A204.1 (cell line): Measurements from ENCODE around the gene MAFG.

Experiments
- FAIRE-seq: peaks from 2 replicates; lab custom pipeline; 2012; peaks lifted over from hg19 to GRCh38; lab: Jason Lieb, UNC

Gene MAFG

DNA sequence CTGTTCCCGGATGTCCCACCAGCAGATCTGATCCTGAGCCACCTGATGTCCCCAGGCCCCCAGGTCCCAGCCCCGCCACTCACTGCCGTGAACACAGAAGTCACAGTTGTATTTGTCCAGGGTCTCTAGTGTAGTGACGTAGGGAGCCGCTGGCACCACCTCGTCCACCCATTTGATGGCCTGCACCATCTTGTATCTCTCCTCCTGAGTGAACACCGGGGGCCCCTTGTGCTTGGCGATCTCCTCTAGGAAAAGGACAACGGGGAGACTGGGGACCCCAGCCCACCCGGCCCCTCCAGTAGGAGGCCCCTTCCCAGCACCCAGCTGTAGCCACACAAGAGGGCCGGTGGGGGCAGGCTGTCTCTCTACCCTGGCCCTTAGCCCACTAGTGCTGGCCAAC, 18.7 kb downstream of the MAFG start:
- FAIRE-seq = no peak

DNA sequence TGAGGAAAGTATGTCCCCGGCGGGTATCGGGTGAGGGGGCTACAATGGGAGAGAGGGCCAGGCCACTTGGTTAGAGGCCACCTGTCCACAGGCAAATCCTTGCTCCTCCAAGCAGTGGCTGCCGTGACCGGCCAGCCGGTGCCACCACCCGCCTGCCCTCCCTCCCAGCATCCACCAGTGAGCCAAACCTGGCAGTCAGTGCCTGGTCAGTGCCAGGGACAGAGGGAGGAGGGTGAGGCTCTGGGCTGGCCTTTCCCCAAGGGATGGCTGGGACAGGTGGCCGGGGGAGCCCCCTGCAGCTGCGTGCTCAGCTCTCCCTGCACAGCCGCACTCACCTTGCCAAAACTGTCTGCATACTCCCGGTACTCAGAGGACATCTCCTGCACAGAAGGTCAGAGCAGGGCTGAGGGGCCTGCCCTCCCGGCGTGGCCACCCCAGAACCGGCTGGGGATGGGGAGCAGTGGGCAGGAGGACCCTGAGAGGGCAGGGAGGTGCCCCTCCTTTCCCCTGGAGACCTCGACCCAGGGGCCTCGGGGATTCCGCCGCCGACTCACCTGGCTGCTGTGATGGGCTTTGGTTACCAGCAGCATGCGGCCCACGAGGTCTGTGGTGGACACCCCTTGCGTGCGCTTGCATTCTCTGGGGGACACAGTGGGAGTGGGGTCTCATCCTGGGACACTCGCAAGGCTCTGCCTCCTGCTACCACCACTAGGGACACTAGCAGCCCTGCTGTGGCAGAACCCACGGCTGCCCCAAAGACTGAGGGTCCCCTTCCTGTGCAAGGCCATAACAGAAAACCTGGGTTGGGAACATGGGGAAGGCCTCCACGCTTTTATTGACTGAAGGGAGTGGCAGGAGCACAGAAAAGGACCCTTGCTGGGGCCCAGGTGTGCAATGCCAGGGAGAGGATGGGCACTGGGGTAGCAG, 20.1 kb downstream of the MAFG start:
- FAIRE-seq = no peak

DNA sequence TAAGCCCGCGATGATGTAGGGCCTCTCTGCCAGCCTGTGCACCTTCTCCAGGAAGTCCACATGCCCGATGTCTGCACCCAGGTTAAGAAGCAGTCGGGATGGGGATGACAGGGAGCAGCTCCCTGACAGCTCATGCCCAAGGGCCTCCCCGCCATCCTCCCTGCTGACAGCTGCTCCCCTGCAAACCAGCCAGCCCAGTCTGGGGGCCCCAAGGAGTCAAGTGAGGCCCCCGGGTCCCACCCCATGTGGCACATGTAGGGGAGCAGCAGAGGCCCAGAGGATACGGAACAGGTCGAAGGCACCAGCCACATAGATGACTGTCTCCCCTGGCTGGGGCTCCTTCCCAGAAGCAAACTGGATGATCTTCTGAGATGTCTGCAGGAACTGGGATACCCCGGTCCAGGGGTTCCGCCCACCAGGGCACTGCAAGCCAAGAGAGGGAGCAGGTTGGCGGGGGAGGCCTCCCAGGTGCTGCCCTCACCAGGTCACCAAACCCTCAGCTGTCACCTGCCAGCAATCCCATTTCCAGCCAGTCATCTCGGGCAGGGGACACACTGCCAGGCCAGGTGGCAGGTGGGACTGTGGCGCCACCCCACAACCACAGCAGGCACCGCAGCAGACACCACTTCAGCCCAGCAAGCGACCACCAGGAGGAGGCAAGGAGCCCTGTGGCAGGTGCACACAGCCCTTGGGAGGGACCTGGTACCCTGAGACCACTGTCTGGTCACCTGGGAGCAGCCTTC, 20.9 kb downstream of the MAFG start:
- no peak for FAIRE-seq

DNA sequence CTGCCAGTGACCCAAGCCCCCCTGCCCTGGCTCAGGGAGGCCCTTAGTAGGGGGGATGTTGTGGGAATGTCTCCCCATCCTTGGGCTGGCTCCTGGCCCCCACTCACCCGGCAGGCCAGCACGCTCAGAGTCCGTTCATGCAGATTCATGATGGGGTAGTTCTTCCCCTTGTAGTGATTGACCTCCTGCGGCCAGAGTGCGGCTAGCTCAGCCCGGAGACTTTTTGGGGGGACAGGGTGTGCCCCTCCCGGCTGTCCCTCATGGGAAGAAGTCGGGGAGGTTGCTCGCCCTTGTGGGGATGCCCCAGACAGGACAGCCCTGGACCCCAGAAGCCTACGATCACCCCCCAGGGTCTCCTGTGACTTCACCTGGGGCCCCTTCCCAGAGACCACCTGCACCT, 21.5 kb downstream of the MAFG start:
- no peak for FAIRE-seq

DNA sequence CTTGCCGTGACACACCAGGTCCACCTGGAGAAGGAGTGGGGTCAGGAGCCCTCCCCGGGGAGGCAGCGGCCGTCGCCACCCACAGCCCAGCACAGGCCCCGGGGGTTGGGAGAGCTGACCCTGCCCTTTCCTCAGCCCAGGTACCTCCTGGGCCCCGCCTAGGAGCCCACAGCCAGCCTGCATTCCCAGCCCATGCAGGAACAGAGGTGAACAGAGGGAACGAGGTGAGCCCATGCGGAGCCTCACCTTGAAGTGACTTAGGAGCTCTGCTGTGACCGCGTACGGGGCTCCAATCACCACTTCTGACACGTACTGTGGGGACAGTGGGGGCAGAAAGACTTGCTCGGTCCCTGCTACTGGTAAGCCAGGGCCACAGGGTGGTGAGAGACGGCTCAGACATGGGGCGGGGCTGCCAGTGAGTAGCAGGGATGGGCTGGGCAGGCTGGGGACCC, 22.1 kb downstream of the MAFG start:
- no peak for FAIRE-seq

DNA sequence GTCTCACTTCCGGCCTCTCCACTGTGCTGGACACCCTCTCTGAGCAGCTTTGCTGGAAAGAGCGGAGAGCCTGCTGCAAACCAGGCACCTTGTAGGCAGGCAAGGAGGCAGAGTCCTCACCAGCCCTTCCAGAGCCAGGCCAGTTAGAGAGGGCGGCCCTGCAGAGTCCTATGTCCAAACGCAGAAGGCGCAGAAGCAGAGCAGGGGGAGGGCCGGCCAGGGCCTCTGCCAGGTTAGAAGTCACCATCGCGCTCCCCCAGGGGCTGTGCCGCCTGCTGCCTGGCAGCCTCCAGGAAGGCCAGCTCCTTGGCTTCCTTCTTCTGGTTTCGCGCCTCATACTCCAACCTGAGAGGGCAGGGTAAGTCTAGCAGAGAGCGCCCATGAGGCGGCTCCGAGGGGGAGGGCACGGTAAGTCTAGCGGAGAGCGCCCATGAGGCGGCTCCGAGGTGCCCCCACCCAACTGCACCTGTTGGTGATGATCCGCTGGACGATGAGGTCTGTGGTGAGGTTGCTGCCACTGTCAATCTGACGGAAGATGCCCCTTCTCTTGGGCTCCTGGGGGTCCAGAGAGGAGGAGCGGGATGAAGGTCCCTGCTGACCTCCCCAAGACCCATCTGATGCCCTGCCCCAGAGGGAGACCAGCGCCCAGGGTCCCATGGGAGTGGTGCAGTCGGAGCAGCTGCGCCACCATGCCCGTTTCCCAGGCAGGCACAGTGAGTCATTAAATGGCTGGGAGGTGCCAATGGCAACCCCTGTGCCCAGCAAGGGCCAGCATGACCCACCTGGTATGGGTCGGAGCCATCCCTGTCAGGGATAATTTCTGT, 22.7 kb downstream of the MAFG start:
- no peak for FAIRE-seq

DNA sequence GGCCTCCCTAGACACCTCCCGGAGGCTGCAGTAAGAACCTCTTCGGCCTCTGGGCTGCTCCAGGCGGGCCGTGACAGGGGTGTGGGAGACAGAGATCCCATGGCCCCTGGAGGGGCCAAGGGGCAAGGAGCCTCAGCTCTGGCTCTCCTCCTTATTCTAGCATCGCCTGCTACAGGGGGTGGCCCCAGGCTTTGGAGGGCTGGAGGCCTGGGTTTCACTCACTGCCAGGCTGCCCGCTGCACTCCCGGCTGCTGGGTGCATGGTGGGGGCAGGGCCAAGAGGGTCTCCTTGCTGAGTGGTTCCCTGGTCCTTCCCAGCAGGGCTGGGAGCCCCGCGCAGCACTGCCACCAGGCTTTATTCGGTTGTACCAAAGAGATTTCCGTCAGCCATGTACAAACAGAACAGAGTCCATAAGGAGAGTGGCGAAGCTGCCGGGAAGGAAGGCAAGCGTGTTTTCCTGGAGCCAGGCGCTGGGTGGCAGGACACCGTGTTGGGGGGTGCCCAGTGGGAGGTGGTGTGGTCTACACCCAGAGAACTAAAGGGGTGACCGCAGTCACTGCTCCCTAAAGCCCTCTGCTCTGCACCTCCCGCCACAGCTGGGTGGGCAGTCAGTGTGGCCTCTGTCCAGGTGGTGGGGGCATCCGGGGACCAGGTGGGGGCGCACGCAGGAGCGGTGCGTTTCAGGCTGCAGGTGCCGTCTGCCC, 23.5 kb downstream of the MAFG start:
- no peak for FAIRE-seq

DNA sequence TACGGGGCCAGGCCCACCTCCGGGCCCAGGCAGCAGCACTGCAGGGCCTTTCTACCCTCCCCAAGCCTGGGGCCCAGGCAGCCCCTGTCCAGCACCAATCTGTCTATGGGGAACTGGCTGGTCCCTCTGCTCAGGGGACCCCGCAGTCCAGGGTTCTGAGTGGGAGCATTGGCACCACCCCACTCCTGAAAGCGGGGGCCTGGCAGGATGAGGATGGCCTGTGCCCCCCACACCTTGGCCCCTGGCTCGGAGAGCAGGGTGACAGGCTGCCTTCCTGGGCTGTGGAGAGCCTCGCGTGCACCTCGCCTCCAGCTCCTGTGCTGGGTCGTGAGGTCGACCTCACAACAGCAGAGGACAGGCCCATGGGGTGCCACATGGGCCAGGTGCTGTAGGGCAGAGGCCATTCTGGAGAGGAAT, 24.1 kb downstream of the MAFG start:
- no peak for FAIRE-seq

DNA sequence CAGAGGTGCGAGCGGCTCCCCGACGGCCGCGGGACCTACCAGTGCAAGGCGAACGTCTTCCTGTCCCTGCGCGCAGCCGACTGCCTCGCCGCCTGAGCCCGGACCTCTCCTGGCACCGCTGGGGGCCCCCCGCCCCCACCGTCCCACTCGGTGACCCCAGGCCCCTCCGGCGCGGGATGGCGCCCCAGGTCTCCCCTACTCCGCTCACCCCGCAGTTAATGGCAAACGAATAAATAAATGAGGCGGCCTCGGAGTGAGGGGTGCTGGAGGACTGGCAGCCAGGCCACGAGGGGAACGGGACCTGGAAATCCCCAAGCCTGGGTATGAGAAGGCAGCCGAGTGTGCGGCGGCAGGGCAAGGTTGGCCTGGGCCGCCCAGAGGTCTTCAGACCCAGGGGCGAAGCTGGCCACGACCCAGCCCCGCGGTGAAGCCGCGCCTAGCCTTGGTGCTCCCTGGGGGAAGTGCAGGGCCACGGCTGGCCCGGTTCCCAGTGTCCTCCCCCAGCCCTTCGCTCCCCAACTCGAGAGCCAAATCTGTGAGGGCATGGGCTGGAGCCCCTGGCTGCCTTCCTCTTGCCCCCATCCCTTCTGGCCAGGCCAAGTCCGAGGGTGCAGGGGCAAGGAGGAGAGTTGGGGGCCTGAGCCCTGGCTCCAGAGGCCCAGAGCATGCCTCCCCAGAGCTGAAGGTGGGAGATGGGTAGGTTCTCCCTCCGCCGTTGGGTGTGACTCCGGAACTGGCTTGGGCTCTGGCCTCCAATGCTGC, 24.7 kb downstream of the MAFG start:
- no peak for FAIRE-seq

DNA sequence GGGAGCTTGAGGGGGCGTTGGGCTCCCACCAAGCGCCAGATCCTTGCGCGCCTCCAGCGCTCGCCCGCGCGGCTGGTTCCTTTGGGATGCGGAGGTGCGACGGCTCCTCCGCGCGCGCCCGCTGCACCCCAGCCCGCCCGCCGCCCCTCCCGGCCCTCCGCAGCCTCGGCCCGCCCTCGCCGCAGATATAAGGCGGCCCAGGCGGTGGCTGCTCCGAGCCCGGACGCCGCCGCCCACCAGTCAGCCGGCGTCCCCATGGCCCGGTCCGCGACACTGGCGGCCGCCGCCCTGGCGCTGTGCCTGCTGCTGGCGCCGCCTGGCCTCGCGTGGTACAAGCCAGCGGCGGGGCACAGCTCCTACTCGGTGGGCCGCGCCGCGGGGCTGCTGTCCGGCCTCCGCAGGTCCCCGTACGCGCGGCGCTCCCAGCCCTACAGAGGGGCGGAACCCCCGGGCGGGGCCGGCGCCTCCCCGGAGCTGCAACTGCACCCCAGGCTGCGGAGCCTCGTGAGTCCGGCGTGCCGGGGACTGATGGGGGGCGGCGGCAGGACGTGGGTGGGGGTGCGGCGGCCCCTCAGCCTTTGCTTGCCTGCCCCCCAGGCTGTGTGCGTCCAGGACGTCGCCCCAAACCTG, 25.4 kb downstream of the MAFG start, which contains the start of gene NPB:
Gene NPB, plus strand, starts transcription at position 216 of the 630 bp plus-strand sequence. Its CDS starts 40 bp downstream, at position 256.
- no peak for FAIRE-seq

DNA sequence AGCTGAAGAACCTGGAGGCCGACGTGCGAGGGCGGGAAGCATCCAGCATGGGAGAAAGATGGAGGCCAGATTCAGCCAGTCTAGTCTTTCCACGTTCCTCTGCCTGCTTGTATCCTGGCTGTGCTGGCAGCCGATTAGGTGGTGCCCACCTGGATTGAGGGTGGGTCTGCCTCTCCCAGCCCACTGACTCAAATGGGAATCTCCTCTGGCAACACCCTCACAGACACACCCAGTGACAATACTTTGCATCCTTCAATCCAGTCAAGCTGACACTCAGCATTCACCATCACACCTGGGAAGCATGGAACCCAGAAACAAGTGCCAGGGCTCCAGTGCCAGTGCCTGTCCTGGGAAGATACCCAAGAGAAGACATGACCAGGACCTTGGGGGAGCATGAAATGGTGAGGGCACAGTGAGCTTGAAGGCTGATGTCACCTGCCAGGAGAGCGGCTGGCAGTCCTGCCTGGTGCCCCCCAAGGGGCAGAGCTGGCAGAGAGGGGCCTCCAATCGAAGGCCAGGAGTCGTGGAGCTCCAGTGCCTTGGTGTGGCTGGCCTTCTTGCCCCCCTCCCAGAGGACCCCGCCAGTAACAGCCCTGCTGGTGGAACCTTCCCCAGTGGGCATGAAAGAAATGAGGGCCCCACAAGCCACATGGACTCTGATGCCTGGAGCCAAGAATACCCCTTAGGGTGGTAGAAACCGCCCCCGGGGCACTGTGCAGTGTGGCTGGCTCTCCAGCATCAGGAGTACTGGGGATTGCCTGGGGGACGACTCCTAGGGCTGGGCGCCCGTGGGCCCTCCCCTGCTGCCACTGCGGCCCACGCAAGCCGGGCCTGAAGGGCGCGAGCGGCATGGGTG, 26.1 kb downstream of the MAFG start:
- FAIRE-seq = no peak

DNA sequence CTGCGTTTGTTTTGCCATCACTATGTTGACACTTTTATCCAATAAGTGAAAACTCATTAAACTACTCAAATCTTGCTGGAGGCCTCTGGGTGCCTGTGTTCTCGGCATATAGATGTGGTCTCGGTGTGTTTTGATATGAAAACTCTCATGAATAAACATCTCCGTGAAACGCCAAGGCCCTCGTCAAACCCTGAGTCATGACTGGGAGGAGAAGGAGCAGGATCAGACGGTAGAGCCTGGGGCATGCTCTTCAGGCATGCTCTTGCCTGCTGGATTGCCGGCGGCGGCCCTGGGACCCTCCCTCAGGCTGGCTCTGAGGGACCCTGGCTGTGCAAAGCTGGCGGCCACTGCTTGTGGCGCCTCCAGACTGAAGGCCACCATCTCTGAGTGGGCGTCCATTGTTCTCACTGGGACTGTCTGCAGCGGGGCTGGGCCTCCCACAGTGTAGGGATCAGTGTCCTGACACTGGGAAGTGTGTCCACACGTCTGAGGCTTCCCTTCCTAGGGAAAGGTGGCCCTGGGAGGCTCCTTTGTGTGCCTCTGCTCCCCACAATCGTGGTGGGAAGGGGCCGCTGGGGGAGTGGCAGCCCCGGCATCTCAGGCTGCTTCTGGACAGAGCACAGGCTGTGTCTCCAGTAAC, 27.2 kb downstream of the MAFG start:
- FAIRE-seq = no peak

DNA sequence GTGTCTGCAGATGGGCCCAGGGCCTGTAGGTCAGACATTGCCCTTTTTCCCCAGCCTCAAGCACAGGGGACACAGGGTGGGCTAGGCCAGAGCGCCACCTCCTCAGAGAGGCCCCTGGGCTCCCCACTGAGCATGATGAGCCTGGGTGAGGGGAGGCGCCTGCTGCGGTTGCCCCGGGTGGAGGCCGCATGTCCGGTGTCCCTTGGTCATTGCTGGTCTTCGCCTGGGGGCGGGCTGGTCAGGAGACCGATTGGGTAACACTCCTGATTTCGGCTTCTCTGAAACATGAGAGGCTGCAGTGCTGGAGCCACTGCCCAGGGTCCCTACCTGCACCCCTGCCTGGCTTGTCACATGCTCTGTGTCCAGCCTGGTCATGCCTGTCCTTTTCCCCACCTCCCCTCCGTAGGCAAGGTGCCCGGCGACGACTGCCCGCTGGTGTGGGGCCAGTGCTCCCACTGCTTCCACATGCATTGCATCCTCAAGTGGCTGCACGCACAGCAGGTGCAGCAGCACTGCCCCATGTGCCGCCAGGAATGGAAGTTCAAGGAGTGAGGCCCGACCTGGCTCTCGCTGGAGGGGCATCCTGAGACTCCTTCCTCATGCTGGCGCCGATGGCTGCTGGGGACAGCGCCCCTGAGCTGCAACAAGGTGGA, 27.9 kb downstream of the MAFG start:
- no peak for FAIRE-seq

DNA sequence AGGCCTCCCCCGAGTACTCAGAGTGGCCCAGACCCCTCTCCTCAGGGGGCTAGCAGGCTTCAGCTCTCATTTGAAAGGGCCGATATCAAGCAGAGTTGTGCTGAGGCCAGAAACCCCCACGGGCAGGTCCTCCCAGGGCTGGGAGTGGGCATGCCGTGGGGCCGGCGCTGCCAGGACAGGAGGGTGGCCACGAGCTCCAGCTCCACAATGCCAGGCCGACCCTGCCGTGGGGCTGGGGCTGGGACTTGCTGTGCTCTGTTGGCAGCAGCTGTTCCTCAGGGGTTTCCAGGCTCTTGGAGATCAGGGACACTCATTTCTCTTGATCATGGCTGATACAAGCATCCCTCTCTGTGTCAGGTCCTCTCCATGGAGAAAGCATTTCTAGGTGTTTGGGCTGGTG, 28.6 kb downstream of the MAFG start:
- no peak for FAIRE-seq

DNA sequence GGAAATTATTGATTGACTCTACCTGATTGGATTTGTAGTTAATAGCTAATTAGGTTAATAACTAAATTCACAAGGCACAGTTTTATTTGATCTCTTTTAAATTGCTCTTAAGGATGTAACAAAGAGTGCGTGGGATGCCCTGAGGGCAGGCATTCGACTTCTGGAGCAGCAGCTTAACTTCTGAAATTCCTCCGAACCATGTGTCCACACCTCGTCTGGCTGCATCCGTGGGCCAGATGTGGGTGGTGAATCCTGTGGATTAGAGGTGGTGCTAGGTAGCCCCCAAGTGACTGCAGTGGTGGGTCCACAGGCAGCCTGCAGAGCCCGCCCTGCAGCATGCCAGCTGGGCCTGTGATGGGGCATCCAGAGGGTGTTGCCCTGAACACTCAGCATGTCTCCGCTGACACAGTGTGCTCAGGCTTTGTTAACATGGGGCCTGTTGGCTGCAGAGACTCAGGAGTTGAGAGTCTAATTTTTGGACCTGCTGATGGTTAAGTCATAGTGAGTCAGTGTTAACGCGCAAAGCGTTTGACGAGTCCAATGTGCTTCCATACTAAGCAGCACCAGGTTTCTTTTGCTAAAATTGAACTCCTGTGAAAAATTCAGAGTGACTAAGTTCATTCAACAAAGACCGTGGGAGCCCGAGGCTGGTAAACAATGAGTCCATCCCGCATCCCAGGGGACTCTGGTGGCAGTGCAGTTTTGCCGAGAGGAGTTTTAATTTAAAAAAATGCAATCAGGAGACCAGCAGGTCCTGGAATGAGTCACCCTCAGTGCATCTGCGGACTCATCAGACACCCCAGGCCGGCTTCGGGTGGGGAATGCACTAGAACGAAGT, 29.3 kb downstream of the MAFG start:
- no peak for FAIRE-seq

DNA sequence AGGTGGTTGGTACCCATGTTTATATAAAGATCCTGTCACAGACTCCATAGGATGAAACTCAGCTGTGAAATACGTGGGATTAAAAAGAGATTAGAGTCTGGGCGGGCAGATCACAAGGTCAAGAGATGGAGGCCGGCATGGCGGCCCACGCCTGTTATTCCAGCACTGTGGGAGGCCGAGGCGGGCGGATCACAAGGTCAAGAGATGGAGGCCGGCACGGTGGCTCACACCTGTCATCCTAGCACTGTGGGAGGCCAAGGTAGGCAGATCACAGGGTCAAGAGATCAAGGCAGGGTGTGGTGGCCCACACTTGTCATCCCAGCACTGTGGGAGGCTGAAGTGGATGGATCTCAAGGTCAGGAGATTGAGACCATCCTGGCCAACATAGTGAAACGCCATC, 32.1 kb downstream of the MAFG start:
- FAIRE-seq = no peak

DNA sequence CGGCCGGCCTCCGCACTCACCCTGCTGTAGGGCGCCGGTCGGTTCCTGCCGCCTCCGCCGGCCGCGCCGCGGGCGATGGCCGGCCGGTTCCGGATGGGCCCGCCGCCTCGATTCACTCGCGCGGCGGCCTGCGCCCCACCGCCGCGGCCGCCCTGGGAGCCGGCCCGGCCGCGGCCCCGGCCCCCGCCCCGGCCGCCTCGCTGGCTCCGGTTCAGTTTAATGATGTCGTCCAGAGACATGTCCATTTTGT, 36.3 kb downstream of the MAFG start:
- no peak for FAIRE-seq
